Stomach (tissue), 4 donors: ENCODE measurements around the gene MAGI1.

Experiments used
- POLR2AphosphoS5 ChIP-seq, 3 donors: sonication (generic); formaldehyde crosslinking; IDR thresholded peaks; one replicate each; pipeline ENCODE4 v1.6.1; 2016; ENCODE audit warnings: antibody characterized with exemption in 3 of 3
- TF ChIP-seq, protein P1 (sequence below), 7 experiments: fragments of 450-650 bp in 4 of 7; fragments of 200-600 bp in 3 of 7; sonication (generic) in 3 of 7; IDR thresholded peaks; one replicate each; pipeline ENCODE4 v1.5.1; 2016 to 2019; ENCODE audit warnings: antibody characterized with exemption in 7 of 7, control low read depth in 2 of 7, mild to moderate bottlenecking in 1 of 7

- TF ChIP-seq, protein P1, sequence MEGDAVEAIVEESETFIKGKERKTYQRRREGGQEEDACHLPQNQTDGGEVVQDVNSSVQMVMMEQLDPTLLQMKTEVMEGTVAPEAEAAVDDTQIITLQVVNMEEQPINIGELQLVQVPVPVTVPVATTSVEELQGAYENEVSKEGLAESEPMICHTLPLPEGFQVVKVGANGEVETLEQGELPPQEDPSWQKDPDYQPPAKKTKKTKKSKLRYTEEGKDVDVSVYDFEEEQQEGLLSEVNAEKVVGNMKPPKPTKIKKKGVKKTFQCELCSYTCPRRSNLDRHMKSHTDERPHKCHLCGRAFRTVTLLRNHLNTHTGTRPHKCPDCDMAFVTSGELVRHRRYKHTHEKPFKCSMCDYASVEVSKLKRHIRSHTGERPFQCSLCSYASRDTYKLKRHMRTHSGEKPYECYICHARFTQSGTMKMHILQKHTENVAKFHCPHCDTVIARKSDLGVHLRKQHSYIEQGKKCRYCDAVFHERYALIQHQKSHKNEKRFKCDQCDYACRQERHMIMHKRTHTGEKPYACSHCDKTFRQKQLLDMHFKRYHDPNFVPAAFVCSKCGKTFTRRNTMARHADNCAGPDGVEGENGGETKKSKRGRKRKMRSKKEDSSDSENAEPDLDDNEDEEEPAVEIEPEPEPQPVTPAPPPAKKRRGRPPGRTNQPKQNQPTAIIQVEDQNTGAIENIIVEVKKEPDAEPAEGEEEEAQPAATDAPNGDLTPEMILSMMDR (IDR thresholded peaks at IDR 0.05) = no peak
- no peak for TF ChIP-seq POLR2AphosphoS5 (IDR thresholded peaks at IDR 0.05)
Measured at GRCh38 chr3:65809641-65810150, 229.0 kb downstream of the MAGI1 start.
